ENCODE data around the gene UBR1. TPM values are rescaled to one million over a fixed set of nuclear protein-coding genes. Genes with fewer than 3 reads are reported as not detected.
A peak's percentile ranks its signal among the peaks of the same experiment; 100 is the strongest.
"Not testable (repeated sequence)": the region's sequence is repeated elsewhere in the genome, so short reads cannot be mapped to it uniquely, and the experiment has no call there.

Gene UBR1
- polyA plus RNA-seq, 4 donors: 4.3 to 17.7 (median 6.4) TPM

- no peaks in the 10 kb centered on the region for H3K9me3 ChIP-seq (ENCODE audit: control insufficient read depth in 2 of 2, insufficient read depth in 1 of 2, low read depth in 1 of 2, low read length in 1 of 2)
- 90 to 91% (median 90%) methylated on average over 4 of the region's 4 CpGs for WGBS, 3 donors
- no peak for DNase-seq
- peaks cover 5 to 31% (median 23%) of the 10 kb centered on the region in 3 donors for H3K36me3 ChIP-seq (ENCODE audit: control insufficient read depth in 3 of 3, insufficient read depth in 2 of 3, low read depth in 1 of 3, low read length in 3 of 3)
- no peaks in the 10 kb centered on the region for H3K4me1 ChIP-seq (ENCODE audit: control insufficient read depth in 3 of 3, insufficient read depth in 2 of 3, low read depth in 1 of 3, low read length in 2 of 3)
- H3K27me3 ChIP-seq (ENCODE audit: control insufficient read depth in 3 of 3, insufficient read depth in 3 of 3, low read length in 3 of 3): no peaks in the 10 kb centered on the region
- H3K27ac ChIP-seq (ENCODE audit: low read depth in 1 of 3, low read length in 2 of 3): no peak overlapping the region
- H3K4me3 ChIP-seq (ENCODE audit: low read depth in 1 of 3, low read length in 3 of 3): no peak overlapping the region
- FAIRE-seq: no peak
Observed at GRCh38 chr15:43070249-43070648, 35.6 kb downstream of the UBR1 start.

DNA sequence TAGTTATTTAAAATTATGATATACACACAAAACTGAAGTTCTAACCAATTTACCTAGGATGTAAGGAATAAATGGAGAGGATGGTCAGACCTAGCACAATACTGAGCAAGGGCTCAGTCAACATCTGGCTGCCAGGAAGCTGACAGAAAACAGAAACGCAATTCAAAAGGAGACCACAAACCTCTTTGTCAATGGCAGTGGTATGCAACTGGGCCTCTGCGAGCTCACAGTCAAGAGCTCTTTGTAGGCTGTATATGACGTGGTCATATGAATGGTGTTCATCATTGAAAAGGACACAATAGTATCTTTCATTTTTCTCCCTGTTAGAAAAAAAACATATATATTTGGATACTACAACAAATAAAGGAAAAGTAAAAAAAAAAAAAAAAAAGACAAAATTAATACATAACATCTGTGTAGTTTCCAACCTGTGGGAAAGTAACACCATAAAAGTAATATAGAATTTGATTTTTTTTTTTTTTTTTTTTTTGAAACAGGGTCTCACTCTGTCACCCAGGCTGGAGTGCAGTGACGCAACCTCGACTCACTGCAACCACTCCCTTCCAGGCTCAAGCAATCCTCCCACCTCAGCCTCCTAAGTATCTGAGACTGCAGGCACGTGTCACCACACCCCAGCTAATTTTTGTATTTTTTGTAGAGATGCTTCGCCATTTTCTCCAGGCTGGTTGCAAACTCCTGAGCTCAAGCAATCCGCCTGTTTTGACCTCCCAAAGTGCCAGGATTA, 37.9 kb downstream of the UBR1 start:
- DNase-seq (no peak), FAIRE-seq (no peak)
- H3K9me3 ChIP-seq (ENCODE audit: control insufficient read depth in 2 of 2, insufficient read depth in 1 of 2, low read depth in 1 of 2, low read length in 1 of 2): no peaks in the 10 kb centered on the region
- H3K4me1 ChIP-seq (ENCODE audit: control insufficient read depth in 3 of 3, insufficient read depth in 2 of 3, low read depth in 1 of 3, low read length in 2 of 3): no peaks in the 10 kb centered on the region
- no peak overlapping the region for H3K27ac ChIP-seq (ENCODE audit: low read depth in 1 of 3, low read length in 2 of 3)
- peaks cover 9 to 26% (median 21%) of the 10 kb centered on the region in 3 donors for H3K36me3 ChIP-seq (ENCODE audit: control insufficient read depth in 3 of 3, insufficient read depth in 2 of 3, low read depth in 1 of 3, low read length in 3 of 3)
- 79 to 97% (median 88%) methylated on average over 8 of the region's 8 CpGs for WGBS, 3 donors
- no peaks in the 10 kb centered on the region for H3K27me3 ChIP-seq (ENCODE audit: control insufficient read depth in 3 of 3, insufficient read depth in 3 of 3, low read length in 3 of 3)
- no peak overlapping the region for H3K4me3 ChIP-seq (ENCODE audit: low read depth in 1 of 3, low read length in 3 of 3)

GRCh38 chr15:43056696-43057095, 49.1 kb downstream of the UBR1 start:
- FAIRE-seq (no peak), DNase-seq (no peak)
- peaks cover 18 to 27% (median 25%) of the 10 kb centered on the region in 3 donors for H3K36me3 ChIP-seq (ENCODE audit: control insufficient read depth in 3 of 3, insufficient read depth in 2 of 3, low read depth in 1 of 3, low read length in 3 of 3)

GRCh38 chr15:43052860-43053259, 53.0 kb downstream of the UBR1 start:
- Histone ChIP-seq H3K27me3 (ENCODE audit: control insufficient read depth in 3 of 3, insufficient read depth in 3 of 3, low read length in 3 of 3) (no peaks in the 10 kb centered on the region), H3K36me3 (ENCODE audit: control insufficient read depth in 3 of 3, insufficient read depth in 2 of 3, low read depth in 1 of 3, low read length in 3 of 3) (peaks cover 14 to 26% (median 14%) of the 10 kb centered on the region in 3 donors), H3K4me3 (ENCODE audit: low read depth in 1 of 3, low read length in 3 of 3) (no peak overlapping the region), H3K4me1 (ENCODE audit: control insufficient read depth in 3 of 3, insufficient read depth in 2 of 3, low read depth in 1 of 3, low read length in 2 of 3) (no peaks in the 10 kb centered on the region), H3K27ac (ENCODE audit: low read depth in 1 of 3, low read length in 2 of 3) (no peak overlapping the region), H3K9me3 (ENCODE audit: control insufficient read depth in 2 of 2, insufficient read depth in 1 of 2, low read depth in 1 of 2, low read length in 1 of 2) (no peaks in the 10 kb centered on the region)
- FAIRE-seq (no peak), DNase-seq (no peak)
- 17 to 68% (median 31%) methylated on average over 1 of the region's 1 CpG for WGBS, 3 donors

More at GRCh38 chr15:43056696-43057095, 49.1 kb downstream of the UBR1 start:
- Histone ChIP-seq H3K27ac (ENCODE audit: low read depth in 1 of 3, low read length in 2 of 3) (no peak overlapping the region), H3K9me3 (ENCODE audit: control insufficient read depth in 2 of 2, insufficient read depth in 1 of 2, low read depth in 1 of 2, low read length in 1 of 2) (no peaks in the 10 kb centered on the region), H3K4me3 (ENCODE audit: low read depth in 1 of 3, low read length in 3 of 3) (no peak overlapping the region), H3K4me1 (ENCODE audit: control insufficient read depth in 3 of 3, insufficient read depth in 2 of 3, low read depth in 1 of 3, low read length in 2 of 3) (no peaks in the 10 kb centered on the region), H3K27me3 (ENCODE audit: control insufficient read depth in 3 of 3, insufficient read depth in 3 of 3, low read length in 3 of 3) (no peaks in the 10 kb centered on the region)

DNA sequence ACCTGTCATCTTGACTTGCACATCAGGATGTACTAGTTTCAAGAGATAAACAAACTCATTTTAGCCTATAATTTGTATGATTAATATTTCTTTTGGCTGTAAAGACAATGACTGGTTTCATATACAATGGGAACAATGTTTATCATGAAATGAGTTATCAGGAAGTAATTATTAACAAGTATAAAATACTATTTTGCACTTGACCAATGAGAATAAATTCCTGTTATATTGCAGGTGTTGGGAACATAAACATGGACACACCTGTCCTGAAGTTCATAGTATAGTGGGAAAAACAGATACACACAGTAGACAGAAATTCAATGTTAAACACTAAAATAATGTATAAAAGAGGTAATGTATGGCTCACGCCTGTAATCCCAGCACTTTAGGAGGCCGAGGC, 56.9 kb downstream of the UBR1 start:
- Histone ChIP-seq H3K27ac (ENCODE audit: low read depth in 1 of 3, low read length in 2 of 3) (no peak overlapping the region), H3K27me3 (ENCODE audit: control insufficient read depth in 3 of 3, insufficient read depth in 3 of 3, low read length in 3 of 3) (no peaks in the 10 kb centered on the region), H3K4me3 (ENCODE audit: low read depth in 1 of 3, low read length in 3 of 3) (no peak overlapping the region), H3K4me1 (ENCODE audit: control insufficient read depth in 3 of 3, insufficient read depth in 2 of 3, low read depth in 1 of 3, low read length in 2 of 3) (no peaks in the 10 kb centered on the region), H3K36me3 (ENCODE audit: control insufficient read depth in 3 of 3, insufficient read depth in 2 of 3, low read depth in 1 of 3, low read length in 3 of 3) (peaks cover 4 to 21% (median 6%) of the 10 kb centered on the region in 3 donors), H3K9me3 (ENCODE audit: control insufficient read depth in 2 of 2, insufficient read depth in 1 of 2, low read depth in 1 of 2, low read length in 1 of 2) (no peaks in the 10 kb centered on the region)
- FAIRE-seq (no peak), DNase-seq (peak in 1 of 2 donors; percentile 53)
- WGBS, 3 donors: 78 to 96% (median 96%) methylated on average over 2 of the region's 2 CpGs

GRCh38 chr15:43046484-43046883, 59.4 kb downstream of the UBR1 start:
- no peak overlapping the region for H3K27ac ChIP-seq (ENCODE audit: low read depth in 1 of 3, low read length in 2 of 3)
- H3K9me3 ChIP-seq (ENCODE audit: control insufficient read depth in 2 of 2, insufficient read depth in 1 of 2, low read depth in 1 of 2, low read length in 1 of 2): no peaks in the 10 kb centered on the region
- peaks cover 9 to 19% (median 11%) of the 10 kb centered on the region in 3 donors for H3K36me3 ChIP-seq (ENCODE audit: control insufficient read depth in 3 of 3, insufficient read depth in 2 of 3, low read depth in 1 of 3, low read length in 3 of 3)
- DNase-seq (no peak), FAIRE-seq (no peak)
- H3K4me3 ChIP-seq (ENCODE audit: low read depth in 1 of 3, low read length in 3 of 3): no peak overlapping the region
- H3K27me3 ChIP-seq (ENCODE audit: control insufficient read depth in 3 of 3, insufficient read depth in 3 of 3, low read length in 3 of 3): no peaks in the 10 kb centered on the region
- H3K4me1 ChIP-seq (ENCODE audit: control insufficient read depth in 3 of 3, insufficient read depth in 2 of 3, low read depth in 1 of 3, low read length in 2 of 3): no peaks in the 10 kb centered on the region
- WGBS, 3 donors: 92 to 97% (median 94%) methylated on average over 2 of the region's 2 CpGs

DNA sequence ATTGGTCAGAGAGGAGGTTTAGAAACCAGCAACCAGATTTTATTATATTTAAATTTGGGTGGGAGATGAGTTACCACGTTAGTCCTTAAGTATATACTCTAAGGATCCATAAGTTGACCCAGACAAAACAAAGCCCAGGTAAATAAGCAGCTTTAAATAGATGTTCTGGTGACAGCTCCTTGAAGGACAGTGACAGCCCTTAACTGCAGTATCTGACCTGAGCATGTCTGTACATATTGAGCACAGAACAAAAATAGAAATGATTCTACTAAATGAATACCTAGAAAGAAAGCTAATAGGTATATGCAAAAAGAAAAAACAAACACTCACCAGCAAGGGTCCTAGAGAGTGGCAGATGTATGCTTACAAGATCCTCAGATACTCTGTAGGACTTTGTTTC, 63.0 kb downstream of the UBR1 start:
- Histone ChIP-seq H3K4me1 (ENCODE audit: control insufficient read depth in 3 of 3, insufficient read depth in 2 of 3, low read depth in 1 of 3, low read length in 2 of 3) (no peaks in the 10 kb centered on the region), H3K27ac (ENCODE audit: low read depth in 1 of 3, low read length in 2 of 3) (no peak overlapping the region), H3K36me3 (ENCODE audit: control insufficient read depth in 3 of 3, insufficient read depth in 2 of 3, low read depth in 1 of 3, low read length in 3 of 3) (peaks cover 9 to 17% (median 11%) of the 10 kb centered on the region in 3 donors), H3K9me3 (ENCODE audit: control insufficient read depth in 2 of 2, insufficient read depth in 1 of 2, low read depth in 1 of 2, low read length in 1 of 2) (no peaks in the 10 kb centered on the region), H3K4me3 (ENCODE audit: low read depth in 1 of 3, low read length in 3 of 3) (no peak overlapping the region), H3K27me3 (ENCODE audit: control insufficient read depth in 3 of 3, insufficient read depth in 3 of 3, low read length in 3 of 3) (no peaks in the 10 kb centered on the region)
- DNase-seq (no peak), FAIRE-seq (no peak)
- WGBS, 3 donors: 81 to 90% (median 84%) methylated on average over 1 of the region's 1 CpG

DNA sequence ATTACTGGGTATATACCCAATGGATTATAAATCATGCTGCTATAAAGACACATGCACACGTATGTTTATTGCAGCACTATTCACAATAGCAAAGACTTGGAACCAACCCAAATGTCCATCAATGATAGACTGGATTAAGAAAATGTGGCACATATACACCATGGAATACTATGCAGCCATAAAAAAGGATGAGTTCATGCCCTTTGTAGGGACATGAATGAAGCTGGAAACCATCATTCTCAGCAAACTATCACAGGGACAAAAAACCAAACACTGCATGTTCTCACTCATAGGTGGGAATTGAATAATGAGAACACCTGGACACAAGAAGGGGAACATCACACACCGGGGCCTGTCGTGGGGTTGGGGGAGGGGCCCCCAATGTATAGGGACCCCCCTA, 64.8 kb downstream of the UBR1 start:
- peaks cover 8 to 19% (median 9%) of the 10 kb centered on the region in 3 donors for H3K36me3 ChIP-seq (ENCODE audit: control insufficient read depth in 3 of 3, insufficient read depth in 2 of 3, low read depth in 1 of 3, low read length in 3 of 3)
- 96 to 98% (median 98%) methylated on average over 3 of the region's 3 CpGs for WGBS, 3 donors
- H3K27ac ChIP-seq (ENCODE audit: low read depth in 1 of 3, low read length in 2 of 3); H3K4me1 ChIP-seq (ENCODE audit: control insufficient read depth in 3 of 3, insufficient read depth in 2 of 3, low read depth in 1 of 3, low read length in 2 of 3); H3K9me3 ChIP-seq (ENCODE audit: control insufficient read depth in 2 of 2, insufficient read depth in 1 of 2, low read depth in 1 of 2, low read length in 1 of 2); FAIRE-seq; H3K27me3 ChIP-seq (ENCODE audit: control insufficient read depth in 3 of 3, insufficient read depth in 3 of 3, low read length in 3 of 3); H3K4me3 ChIP-seq (ENCODE audit: low read depth in 1 of 3, low read length in 3 of 3); DNase-seq: not testable (repeated sequence)

GRCh38 chr15:43035240-43035639, 70.6 kb downstream of the UBR1 start:
- H3K4me1 ChIP-seq (ENCODE audit: control insufficient read depth in 3 of 3, insufficient read depth in 2 of 3, low read depth in 1 of 3, low read length in 2 of 3); H3K9me3 ChIP-seq (ENCODE audit: control insufficient read depth in 2 of 2, insufficient read depth in 1 of 2, low read depth in 1 of 2, low read length in 1 of 2); H3K4me3 ChIP-seq (ENCODE audit: low read depth in 1 of 3, low read length in 3 of 3); H3K27ac ChIP-seq (ENCODE audit: low read depth in 1 of 3, low read length in 2 of 3); DNase-seq; FAIRE-seq; H3K27me3 ChIP-seq (ENCODE audit: control insufficient read depth in 3 of 3, insufficient read depth in 3 of 3, low read length in 3 of 3): not testable (repeated sequence)
- peaks cover 2 to 26% (median 2%) of the 10 kb centered on the region in 3 donors for H3K36me3 ChIP-seq (ENCODE audit: control insufficient read depth in 3 of 3, insufficient read depth in 2 of 3, low read depth in 1 of 3, low read length in 3 of 3)
- WGBS, 3 donors: no CpG with 5 or more reads among the region's 1 CpG

All from small intestine (tissue), 7 donors.